ENCODE measurements around the gene CLIP1.
"Not testable (repeated sequence)": the region's sequence is repeated elsewhere in the genome, so short reads cannot be mapped to it uniquely, and the experiment has no call there.

Gene CLIP1

GRCh38 chr12:122392411-122392810 is 30.1 kb downstream of the CLIP1 start:
- H3K4me3 ChIP-seq (ENCODE audit: low read depth, low read length), result no peak overlapping the region
- no peak for DNase-seq (ENCODE audit: low read depth)
- TF ChIP-seq, protein P1, sequence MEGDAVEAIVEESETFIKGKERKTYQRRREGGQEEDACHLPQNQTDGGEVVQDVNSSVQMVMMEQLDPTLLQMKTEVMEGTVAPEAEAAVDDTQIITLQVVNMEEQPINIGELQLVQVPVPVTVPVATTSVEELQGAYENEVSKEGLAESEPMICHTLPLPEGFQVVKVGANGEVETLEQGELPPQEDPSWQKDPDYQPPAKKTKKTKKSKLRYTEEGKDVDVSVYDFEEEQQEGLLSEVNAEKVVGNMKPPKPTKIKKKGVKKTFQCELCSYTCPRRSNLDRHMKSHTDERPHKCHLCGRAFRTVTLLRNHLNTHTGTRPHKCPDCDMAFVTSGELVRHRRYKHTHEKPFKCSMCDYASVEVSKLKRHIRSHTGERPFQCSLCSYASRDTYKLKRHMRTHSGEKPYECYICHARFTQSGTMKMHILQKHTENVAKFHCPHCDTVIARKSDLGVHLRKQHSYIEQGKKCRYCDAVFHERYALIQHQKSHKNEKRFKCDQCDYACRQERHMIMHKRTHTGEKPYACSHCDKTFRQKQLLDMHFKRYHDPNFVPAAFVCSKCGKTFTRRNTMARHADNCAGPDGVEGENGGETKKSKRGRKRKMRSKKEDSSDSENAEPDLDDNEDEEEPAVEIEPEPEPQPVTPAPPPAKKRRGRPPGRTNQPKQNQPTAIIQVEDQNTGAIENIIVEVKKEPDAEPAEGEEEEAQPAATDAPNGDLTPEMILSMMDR (IDR thresholded peaks at IDR 0.05; ENCODE audit: low read depth, low read length, missing control alignments), result no peak

DNA sequence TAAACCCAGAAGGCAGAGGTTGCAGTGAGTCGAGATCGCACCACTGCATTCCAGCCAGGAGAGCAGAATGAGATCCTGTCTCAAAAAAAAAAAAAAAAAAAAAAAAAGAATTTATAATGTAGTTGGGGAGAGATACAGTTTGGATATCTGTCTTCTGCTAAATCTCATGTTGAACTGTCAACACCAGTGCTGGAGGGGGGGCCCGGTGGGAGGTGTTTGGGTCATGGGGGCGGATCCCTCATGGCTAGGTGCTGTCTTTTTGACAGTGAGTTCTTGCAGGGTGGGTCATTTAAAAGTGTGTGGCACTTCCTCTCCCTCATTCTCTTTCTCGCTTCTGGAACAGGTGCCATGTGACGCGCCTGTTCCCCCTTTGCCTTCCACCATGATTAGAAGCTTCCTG is 32.8 kb downstream of the CLIP1 start:
- no peak for DNase-seq (ENCODE audit: low read depth)
- H3K4me3 ChIP-seq (ENCODE audit: low read depth, low read length), result no peak overlapping the region
- TF ChIP-seq, protein P1 (IDR thresholded peaks at IDR 0.05; ENCODE audit: low read depth, low read length, missing control alignments), result no peak

DNA sequence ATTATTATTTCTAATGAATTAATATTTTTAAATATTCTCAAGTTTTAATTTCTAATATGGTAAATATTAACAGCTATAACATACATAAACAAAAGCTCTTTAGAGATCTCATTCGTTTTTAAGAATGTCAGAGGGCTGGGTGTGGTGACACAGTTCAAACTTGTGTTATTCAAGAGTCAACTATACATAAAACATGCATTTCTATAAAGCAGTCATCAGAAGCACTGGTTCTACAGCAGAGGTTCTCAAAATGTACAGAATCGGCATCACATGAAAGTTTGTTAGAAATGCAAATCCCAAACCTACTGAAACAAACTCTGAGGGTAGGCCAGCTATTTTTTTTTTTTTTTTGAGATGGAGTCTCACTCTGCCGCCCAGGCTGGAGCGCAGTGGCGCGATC is 34.6 kb downstream of the CLIP1 start:
- TF ChIP-seq, protein P1 (IDR thresholded peaks at IDR 0.05; ENCODE audit: low read depth, low read length, missing control alignments), result no peak
- no peak overlapping the region for H3K4me3 ChIP-seq (ENCODE audit: low read depth, low read length)
- no peak for DNase-seq (ENCODE audit: low read depth)

- TF ChIP-seq, protein P1 (IDR thresholded peaks at IDR 0.05; ENCODE audit: low read depth, low read length, missing control alignments), result no peak
- no peak for DNase-seq (ENCODE audit: low read depth)
- no peak overlapping the region for H3K4me3 ChIP-seq (ENCODE audit: low read depth, low read length)
Measured at GRCh38 chr12:122385171-122386016, 37.1 kb downstream of the CLIP1 start.

DNA sequence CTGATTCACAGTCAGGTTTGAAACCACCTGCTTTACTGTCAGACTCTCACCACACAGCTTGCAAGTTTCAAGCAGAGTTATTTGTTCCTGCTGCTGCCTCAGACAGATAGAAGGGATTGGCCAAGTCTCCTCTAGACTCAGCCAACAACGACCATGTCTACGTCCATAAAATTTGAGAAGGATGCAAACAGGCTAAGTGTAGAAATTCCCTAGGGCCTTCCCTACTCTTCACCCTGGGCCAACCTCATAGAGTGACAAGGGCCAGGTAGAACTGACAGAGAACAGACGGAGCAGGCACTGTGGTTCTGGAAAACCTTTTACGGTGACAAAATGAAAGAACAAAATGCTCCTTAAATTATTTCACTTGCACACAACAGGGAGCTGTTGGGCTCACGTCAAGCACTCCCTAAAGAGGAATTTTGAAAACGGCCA is 39.5 kb downstream of the CLIP1 start:
- no peak for DNase-seq (ENCODE audit: low read depth)
- TF ChIP-seq, protein P1 (IDR thresholded peaks at IDR 0.05; ENCODE audit: low read depth, low read length, missing control alignments), result no peak
- H3K4me3 ChIP-seq (ENCODE audit: low read depth, low read length), result no peak overlapping the region

- no peak for DNase-seq (ENCODE audit: low read depth)
- H3K4me3 ChIP-seq (ENCODE audit: low read depth, low read length), result no peak overlapping the region
- TF ChIP-seq, protein P1 (IDR thresholded peaks at IDR 0.05; ENCODE audit: low read depth, low read length, missing control alignments), result no peak
Measured at GRCh38 chr12:122381021-122381420, 41.4 kb downstream of the CLIP1 start.

GRCh38 chr12:122376751-122377150 is 45.7 kb downstream of the CLIP1 start:
- not testable (repeated sequence) for DNase-seq (ENCODE audit: low read depth); H3K4me3 ChIP-seq (ENCODE audit: low read depth, low read length)

Measured in GM12864 (cell line).